SH-SY5Y (cell line): ENCODE data around the gene KCNG2.

Experiments
- GATA2 ChIP-seq: IDR thresholded peaks from 2 replicates; pipeline ENCODE4 v1.6.1; 2011; ENCODE audit warnings: mild to moderate bottlenecking, low read depth, low read length
- GATA3 ChIP-seq: IDR thresholded peaks from 2 replicates; pipeline ENCODE4 v1.6.1; 2011; ENCODE audit warnings: low read depth, mild to moderate bottlenecking, low read length, moderate library complexity

KCNG2 gene

DNA sequence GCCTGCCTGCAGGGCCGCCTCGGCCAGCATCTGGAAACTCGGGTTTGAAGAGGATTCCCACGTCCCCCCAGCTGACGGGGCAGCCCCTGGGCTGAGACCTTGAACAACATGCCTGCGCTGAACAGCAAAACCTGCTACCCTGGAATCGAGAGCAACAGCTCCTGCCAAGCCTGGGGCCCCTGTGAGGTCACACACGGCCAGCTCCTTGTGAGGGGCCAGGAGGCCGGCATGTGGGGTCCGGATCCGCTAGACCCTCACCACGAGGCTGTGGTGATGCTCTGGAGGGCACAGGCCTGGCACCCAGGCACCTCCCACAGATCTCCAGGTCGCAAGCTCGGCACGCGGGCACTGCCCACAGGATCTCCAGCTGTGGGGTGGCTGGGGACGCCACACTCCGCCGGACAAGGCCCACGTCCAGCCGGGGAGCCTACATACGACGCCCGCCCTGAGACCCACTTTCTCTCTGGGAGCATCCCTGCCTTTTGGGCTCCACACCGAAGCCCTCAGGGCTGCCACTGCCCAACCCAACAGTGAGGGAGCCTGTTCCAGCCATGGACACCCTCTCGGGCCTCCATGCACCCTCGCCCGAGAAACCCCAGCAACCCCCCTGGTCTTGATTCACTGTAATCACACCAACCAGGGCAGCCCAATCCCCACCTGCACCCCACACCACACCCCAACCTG lies 119.6 kb downstream of the KCNG2 start:
- TF ChIP-seq GATA2 (no peak), GATA3 (no peak)

DNA sequence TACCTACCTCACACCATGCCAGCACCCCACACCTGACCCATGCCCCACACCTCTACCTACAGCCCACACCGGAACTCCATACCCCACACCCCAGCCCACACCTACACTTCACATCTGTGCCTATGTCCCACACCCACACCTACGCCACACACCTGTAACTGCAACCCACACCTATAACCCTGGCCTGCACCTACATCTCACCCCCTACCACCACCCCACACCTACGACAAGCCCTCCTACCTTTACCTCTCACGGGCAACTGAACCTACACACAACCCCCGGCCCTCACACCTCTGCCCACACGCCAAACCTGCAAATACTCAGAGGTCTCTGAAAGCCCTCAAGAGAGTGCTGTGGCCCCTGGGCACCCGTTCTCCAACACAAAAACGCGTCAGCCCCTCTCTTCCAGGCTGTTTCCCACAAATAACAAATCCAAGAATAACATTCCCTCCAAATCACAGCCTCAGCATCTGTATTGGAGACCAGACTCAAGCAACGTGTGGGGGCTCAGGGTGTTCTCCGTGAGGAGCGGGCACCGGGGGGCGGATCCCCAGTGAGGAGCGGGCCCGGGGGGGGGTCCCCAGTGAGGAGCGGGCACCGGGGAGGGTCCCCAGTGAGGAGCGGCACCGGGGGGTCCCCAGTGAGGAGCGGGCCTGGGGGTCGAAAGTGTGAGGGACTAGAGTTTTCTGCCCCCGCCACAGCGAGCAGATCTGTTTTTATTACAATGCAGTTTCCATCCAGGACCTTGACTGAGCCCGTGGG lies 120.3 kb downstream of the KCNG2 start:
- TF ChIP-seq GATA2 (no peak), GATA3 (no peak)

DNA sequence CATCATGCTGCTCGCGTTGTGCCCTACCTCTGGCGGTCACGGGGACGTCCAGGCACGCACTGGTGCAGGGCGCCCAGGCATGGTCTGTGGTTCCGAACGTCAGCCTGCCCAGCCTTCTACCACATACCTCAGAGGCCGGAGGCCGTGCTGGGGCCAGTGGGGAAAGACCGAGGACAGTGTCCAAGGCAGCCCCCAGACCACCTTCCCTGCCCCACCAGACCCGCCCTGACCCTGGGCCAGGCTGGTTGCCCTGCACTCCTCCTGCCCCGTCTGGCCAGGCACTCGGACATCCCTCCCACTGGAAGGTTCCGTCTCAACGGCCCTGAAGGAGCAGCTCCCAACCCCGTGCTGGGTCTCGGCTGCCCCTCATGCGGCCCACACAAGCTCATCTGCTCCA lies 120.9 kb downstream of the KCNG2 start:
- TF ChIP-seq GATA3 (no peak), GATA2 (no peak)

DNA sequence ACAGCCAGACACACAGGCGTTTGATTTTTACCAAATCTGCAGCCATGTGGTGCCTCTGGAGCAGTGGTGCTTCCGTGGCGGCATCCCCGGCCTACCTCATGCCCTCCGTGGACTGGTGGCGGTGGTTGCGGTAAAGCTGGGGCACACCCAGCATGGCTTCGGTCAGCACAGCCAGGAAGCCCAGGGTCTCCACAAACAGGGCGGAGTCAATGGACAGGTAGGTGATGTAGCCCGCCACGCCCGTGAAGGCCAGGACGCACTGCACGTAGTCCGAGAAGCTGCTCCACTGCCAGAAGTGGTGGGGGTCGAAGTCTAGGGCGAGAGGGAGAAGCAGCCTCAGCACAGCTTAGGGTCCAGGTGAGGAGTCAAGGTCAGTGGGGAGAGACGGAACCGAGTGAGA lies 121.4 kb downstream of the KCNG2 start:
- TF ChIP-seq GATA3 (no peak), GATA2 (no peak)

DNA sequence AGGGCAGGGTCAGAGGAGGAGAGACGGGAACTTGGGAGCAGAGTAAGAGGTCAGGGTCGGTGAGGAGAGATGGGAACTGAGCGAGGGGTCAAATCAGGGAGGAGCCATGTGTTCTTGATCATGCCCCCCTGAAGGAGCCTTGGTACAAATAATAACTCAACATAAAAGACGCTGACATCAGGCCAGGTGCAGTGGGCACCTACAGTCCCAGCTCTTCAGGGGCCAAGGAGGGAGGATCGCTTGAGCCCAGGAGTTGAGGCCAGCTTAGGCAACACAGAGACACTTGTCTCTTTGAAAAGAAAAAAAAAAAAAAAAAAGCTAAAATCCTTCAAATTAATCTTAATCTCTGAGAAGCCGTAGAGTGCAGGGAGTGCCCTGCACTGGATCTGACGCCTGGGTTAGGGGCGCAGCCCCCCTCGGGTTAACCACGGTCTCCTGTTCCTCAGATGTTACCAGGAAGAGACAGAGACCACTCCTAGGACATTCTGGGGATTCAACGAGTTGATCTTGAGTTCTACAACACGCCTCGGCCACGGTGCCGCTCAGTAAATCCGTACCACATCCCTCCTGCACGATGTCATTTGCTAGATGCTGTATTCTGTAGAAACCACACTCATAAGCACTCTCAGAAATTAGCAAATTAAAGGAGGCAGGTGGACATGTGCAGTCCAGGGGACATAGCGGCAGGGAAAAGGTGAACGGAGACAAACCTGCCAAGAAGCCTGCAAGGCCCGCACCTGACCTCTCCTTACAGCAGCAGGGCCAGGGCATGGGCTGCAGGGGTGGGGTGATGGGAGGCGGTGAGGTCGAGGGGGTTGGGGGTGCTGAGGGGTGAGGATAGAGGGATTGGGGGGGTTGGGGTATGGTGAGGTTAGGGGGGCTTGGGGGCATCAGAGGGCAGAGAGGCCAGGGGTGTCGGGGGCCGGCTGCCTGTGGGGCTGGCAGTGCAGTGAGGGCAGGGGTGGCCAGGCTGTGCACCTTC lies 124.5 kb downstream of the KCNG2 start:
- TF ChIP-seq GATA2 = no peak
- no peak for TF ChIP-seq GATA3

DNA sequence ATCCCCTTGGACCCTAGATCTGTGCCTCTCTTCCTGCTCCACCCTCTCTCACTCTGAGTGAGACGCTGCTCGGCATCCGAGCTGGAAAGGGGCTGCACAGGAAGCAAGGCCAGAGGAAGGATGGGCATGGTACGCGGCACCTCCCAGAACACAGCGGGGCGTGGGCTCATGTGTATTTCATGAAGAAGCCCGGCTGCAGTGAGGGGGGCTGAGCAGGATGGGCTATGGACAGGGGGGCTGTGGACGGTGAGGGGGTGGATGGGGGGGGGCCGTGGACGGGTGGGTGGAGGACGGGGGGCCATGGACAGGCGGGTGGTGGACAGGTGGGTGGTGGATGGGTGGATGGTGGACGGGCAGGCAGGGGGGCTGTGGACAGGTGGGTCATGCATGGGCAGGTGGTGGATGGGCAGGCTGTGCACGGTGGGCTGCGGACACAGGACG lies 125.3 kb downstream of the KCNG2 start:
- no peak for TF ChIP-seq GATA2
- TF ChIP-seq GATA3 = no peak

DNA sequence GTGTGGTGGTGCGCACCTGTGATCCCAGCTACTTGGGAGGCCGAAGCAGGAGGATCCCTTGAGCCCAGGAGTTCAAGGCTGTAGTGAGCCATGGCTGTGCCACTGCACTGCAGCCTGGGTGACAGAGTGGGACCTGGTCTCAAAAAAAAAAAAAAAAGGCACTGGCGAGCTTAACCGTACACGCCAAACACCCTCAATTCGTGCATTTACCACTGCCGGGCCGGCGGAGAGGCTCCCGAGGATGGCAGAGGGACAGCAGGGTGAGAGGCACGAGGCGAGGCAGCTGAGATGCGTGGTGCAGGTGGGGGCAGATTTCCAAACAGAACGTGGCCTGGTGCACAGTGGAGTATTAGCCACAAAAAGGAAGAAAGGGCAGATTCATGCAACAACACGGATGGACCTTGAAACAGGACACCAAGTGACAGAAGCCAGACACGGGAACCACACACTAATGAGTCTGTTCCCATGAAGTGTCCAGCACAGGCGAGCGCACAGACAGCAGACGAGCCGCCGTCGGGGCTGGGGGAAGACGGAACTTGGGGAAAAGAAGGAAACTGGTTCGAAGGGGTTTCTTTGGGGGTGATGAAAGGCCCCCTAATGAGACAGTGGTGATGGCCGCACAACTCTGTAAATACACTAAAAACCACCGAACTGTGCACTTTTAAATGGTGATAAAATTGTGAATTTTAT lies 126.3 kb downstream of the KCNG2 start:
- TF ChIP-seq GATA3 (no peak), GATA2 (no peak)

DNA sequence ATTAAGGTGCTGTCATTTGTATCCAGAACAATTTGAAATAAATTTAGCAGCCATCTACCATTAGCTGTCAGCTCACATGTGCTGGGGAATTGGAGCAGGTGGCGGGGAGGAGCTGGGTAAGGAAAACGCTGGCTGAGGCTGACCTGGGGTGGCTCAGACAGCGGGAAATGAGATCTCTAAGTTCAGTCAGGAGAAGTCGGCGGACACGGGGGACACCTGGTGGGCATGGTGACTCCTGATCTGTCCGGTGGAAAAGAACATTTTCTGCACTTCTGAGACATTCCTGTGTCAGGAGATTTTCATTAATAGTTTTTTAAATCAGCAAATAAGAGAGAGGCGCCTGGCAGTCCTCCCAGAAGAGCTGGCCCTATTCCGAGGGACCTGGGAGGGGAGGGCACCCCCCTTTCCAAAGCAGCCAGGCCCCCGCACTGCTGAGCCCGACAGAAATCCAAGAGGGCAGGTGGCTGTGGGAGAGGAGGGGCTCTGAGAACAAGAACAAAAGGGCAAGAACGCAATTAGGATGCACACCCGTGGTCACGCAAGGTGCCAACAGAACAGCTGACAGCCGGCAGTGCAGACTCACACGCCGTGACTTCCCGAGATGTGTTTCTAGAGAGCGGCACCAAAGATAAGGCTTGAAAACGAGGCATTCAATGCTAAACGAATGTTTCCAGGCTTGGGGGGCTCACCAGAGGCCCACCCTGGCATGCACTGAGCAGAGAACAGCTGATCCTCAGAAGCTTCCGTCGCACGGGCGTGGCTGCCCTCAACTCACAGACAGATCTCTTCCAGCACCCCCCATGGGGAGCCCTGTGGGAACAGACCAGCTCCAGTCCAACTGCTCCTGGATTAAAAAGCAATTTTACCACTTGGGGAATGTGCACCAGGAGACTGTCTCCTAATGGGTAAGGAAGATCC lies 127.3 kb downstream of the KCNG2 start:
- TF ChIP-seq GATA2 = no peak
- TF ChIP-seq GATA3 = no peak

DNA sequence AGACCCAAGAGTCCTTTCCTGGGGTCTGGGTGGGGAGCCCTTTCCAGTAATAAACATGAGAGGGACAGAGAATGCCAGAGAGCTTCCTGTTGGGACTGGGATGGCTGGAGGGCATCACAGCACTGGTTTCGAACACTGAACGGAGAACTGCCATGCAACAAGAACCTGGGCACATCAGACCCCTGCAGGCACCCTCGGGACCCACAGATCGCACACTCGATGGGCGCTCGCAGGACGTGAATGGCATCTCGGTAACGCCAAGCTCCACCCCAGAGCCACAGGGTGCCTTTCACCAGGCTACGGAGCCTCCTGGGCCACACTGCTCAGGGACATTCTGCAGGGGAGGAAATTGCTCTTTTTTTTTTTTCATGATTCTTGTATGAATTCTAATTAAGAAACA lies 128.6 kb downstream of the KCNG2 start:
- TF ChIP-seq GATA2 (no peak), GATA3 (no peak)

DNA sequence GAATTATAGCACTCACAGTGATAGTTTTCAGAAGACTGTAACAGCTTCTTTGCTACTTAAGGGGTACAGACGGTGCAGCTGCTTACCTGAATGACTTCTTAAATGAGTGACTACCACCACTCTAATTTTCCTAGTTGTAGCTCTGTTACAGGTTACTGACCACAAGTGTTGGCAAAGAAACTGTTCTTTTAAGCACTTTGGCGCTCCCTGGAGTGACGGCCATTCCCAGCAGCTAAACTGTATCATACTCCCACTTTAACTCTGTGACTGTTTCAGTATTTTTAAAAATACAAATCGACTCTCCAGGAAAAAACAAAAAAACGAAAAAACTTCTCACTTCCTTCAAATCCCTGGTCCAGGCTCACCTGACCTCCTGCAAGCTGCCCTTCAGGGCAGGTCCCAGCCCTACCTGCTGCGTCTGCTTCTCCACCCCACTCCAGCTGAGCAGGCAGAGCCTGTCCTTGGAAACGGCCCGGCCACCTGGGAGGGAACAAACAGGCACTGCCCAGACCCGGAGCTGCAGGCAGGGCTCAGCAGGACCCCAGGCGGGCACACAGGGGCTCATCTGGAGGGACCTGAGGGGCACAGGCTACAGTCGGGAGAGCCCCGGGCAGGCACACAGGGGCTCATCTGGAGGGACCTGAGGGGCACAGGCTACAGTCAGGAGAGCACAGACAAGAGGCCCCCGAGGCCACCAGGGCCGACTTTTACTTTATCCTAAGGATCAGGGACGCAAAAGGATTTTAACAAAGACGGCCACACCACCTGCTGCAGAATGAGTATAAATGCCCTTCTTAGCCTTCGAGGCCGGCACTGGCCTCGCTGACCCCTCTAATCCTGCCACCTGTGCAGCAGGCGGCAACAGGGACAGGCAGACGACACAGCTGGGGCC lies 129.2 kb downstream of the KCNG2 start:
- TF ChIP-seq GATA2 (no peak), GATA3 (no peak)

DNA sequence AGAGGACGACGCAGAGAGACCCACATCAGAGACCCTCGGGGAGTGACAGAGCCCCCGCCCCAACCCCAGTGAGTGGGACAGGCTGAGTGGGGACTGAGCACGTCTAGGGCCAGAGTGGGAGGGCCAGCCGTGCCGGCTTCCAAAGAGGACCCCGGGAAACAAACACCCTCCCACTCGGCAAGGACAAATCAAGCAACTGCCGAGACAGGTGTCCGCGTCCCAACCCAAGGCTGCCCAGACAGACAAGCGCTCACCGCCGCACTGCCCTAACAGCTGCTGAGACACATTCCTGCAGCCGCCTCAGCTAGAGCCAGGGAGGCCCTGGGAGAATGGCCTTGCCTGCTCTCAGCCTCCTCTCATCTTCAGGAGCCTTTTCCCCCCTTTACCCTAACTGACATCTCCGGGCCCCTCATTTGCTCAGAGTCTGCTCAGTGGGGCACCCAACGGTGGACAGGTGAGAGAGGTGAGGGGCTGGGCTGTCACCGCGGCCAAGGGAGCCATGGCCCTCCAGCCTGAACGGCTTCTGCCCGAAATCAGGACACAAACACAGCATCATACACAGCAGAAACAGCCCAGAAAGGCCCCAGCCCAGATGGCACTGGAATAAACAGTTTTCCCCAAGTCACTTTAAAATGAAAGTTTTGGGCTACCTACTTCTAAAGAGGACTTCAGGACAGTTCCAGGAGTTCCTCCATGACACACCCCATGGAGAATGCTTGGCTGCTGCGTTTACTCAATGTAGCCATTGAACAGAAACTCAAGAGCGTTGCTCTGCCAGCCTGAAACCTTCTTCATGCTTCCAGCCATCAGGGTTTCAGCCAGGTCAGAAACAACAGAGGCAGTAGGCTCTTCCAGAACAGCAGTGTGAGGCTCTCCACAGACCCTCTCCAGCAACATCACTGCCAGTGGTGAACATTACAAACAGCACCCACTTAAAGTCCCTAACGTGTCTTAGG lies 130.1 kb downstream of the KCNG2 start:
- no peak for TF ChIP-seq GATA2
- no peak for TF ChIP-seq GATA3
